Measurements from ENCODE around the gene CRYBB1.
A peak's percentile ranks its signal among the peaks of the same experiment; 100 is the strongest.

The CRYBB1 gene

DNA sequence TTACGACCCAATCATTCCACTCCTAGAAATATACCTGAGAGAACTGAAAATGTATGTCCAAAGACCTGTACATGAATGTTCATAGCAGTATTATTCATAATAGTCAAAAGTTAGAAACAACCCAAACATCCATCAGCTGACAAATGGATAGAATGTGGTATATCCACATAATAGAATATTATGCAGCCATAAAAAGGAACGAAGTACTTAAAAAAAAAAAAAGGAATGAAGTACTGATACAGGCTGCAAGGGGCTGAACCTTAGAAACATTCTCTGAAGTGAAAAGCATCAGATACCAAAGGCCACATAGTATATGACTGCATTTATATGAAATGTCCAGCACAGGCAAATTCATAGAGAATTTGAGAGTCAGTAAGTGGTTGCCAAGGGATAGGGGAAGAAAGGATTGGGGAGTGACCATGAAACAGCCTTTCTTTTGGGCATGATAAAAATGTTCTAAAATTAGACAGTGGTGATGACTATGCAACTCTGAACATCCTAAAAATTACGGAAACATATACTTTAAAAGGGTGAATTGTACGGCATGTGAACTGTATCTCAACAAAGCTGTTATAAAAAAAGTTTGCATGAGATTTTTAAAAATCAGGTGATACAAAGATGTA is 29.7 kb downstream of the CRYBB1 start:
- no peak for DNase-seq (ENCODE audit: low read depth)
- H3K4me3 ChIP-seq (ENCODE audit: low read length), result no peak overlapping the region
- TF ChIP-seq, protein P1, sequence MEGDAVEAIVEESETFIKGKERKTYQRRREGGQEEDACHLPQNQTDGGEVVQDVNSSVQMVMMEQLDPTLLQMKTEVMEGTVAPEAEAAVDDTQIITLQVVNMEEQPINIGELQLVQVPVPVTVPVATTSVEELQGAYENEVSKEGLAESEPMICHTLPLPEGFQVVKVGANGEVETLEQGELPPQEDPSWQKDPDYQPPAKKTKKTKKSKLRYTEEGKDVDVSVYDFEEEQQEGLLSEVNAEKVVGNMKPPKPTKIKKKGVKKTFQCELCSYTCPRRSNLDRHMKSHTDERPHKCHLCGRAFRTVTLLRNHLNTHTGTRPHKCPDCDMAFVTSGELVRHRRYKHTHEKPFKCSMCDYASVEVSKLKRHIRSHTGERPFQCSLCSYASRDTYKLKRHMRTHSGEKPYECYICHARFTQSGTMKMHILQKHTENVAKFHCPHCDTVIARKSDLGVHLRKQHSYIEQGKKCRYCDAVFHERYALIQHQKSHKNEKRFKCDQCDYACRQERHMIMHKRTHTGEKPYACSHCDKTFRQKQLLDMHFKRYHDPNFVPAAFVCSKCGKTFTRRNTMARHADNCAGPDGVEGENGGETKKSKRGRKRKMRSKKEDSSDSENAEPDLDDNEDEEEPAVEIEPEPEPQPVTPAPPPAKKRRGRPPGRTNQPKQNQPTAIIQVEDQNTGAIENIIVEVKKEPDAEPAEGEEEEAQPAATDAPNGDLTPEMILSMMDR (IDR thresholded peaks at IDR 0.05; ENCODE audit: insufficient read depth, low read depth, low read length, missing control alignments), result no peak

DNA sequence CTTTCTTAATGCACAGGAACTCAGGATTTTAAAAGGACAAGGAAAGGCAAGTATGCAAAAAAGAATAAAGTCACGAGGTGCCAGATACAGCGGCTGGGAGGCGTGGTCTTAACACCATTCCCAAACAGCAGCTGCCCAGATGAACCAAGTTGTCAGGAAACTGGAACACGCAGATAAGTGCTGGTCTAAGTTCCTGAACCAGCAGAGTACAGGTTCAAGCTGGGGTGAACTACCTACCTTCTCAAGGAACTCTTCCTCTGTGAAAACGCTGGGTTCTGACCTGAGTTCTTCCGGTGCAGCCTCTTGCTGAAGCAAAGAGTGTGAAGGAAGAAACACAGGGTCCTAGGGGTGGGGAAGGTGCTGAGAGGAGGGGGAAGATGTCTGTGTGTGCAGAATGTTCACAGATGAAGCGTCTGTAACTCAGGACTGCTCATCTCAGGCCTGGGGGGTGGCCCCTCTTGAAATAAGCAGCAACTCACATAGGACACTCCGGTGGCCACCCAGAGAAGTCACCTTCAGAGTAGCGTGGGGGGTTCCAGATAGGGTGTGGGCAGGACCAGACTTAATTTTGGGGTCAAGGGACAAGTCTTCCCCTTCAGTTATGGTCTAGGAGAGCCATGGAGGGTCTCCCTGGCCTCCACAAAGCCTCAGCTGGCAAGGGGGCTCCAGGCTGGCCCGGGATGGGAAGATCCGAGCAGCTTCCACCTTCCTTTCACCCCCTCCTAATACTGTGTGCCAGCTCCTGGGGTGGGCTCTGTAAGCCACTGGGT is 31.1 kb downstream of the CRYBB1 start:
- no peak overlapping the region for H3K4me3 ChIP-seq (ENCODE audit: low read length)

DNA sequence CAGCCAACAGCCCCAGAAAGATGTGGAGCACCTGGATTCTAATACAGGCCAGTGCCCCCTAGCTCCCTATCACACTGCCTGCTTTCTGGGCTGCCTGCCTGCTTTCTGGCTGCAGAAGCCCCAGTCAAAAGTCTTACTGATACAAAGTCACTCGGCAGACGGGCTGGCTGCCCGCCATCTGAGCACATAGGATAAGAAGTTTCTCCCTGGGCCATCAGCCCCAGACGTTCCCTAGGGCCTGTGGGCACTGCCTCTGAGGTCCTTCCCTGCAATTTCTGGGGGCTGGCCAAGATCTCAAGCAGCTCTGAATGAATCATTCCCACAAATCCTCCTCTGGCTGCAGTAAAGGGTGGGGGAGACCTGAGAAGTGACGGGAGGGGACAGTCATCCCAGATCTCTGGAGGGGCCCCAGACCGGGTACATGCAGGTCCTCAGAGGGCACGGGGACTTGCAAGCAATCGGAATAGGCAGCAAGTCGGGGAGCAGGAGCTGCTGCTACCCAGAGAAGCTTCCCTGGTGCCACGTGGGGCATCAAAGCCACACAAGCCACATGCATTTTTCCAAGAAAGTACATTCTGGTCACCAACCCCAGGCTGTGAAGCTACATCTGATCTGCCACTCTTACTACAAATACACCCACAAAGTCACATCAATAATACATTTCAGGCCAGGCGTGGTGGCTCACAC is 32.6 kb downstream of the CRYBB1 start:
- TF ChIP-seq, protein P1 (IDR thresholded peaks at IDR 0.05; ENCODE audit: insufficient read depth, low read depth, low read length, missing control alignments), result peak; percentile 26
- DNase-seq (ENCODE audit: low read depth), result peak; percentile 66

More for the DNA sequence above, 31.1 kb downstream of the CRYBB1 start:
- DNase-seq (ENCODE audit: low read depth), result no peak
- TF ChIP-seq, protein P1 (IDR thresholded peaks at IDR 0.05; ENCODE audit: insufficient read depth, low read depth, low read length, missing control alignments), result no peak

DNA sequence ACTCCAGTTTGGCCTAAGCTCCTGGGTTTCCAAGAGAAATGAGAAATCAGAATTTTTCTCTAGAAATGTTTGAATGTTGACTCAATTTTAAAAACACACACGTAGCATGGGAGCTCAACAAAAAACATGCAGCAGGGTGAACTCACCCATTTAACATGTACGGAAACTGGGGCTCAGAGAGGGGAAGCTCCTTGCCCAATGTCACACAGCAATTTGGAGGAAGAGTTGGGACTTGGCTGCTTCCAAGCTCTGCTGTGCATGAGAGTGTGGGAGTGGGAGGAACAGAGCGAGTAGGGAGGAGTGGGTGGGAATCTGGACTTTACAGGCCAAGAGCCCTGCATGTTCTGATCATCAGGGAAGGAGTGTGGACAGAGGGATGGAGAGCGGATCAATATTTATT is 33.8 kb downstream of the CRYBB1 start:
- TF ChIP-seq, protein P1 (IDR thresholded peaks at IDR 0.05; ENCODE audit: insufficient read depth, low read depth, low read length, missing control alignments), result no peak
- no peak for DNase-seq (ENCODE audit: low read depth)
- no peak overlapping the region for H3K4me3 ChIP-seq (ENCODE audit: low read length)

More for the DNA sequence above, 32.6 kb downstream of the CRYBB1 start:
- H3K4me3 ChIP-seq (ENCODE audit: low read length), result no peak overlapping the region

DNA sequence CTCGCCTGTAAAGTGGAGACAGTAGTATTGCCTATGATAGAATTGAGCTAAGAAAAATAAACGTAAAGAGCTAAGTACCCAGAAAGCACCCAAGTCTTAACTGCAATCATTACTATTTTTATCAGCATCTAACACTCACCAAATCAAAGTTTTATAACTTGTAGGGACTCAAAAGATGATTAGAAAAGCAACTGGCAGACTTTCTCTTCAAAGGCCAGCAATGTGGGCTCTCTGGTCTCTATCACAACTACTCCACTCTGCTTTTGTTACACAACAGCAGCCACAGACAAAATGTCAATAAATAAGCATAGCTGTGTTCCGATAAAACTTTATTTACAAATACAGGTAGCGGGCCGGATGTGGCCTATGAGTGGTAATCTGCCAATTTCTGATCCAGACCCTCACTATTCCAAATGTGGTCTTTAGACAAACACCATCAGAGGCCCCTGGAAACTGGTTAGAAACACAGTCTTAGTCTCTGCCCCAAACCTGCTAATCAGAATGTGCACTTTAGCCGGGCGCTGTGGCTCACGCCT is 36.1 kb downstream of the CRYBB1 start:
- TF ChIP-seq, protein P1 (IDR thresholded peaks at IDR 0.05; ENCODE audit: insufficient read depth, low read depth, low read length, missing control alignments), result no peak

DNA sequence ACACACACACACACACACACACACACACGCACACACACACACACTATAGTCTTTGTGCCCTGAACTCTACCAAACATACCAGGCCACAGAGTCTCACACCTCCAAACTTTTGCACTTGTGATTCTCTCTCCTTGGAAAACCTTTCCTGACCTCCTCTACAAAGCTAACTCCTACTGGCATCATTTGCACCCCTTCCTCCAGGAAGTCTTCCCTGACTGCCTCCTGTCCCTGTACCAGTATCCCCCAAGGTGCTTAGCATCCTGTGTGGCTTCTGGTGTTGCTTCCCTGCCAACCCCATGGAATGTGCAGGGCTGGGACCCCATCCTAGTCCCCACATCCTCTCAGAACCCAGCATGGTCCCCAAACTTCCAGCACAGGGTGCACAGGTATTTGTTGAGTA is 36.8 kb downstream of the CRYBB1 start:
- no peak for DNase-seq (ENCODE audit: low read depth)
- TF ChIP-seq, protein P1 (IDR thresholded peaks at IDR 0.05; ENCODE audit: insufficient read depth, low read depth, low read length, missing control alignments), result no peak
- H3K4me3 ChIP-seq (ENCODE audit: low read length), result no peak overlapping the region

More for the DNA sequence above, 36.1 kb downstream of the CRYBB1 start:
- H3K4me3 ChIP-seq (ENCODE audit: low read length), result no peak overlapping the region
- DNase-seq (ENCODE audit: low read depth), result no peak

Measured in epithelial cell of esophagus (primary cell).